ENCODE results near the gene LHX4. TPM values are rescaled to one million over a fixed set of nuclear protein-coding genes. Genes with fewer than 3 reads are reported as not detected.

LHX4 gene
- total RNA-seq, 1 donor from 2014 or later = 0.96 TPM

- Mint-ChIP-seq H3K4me1 (no peaks in the 10 kb centered on the region), H3K9me3 (no peaks in the 10 kb centered on the region), H3K27me3 (ENCODE audit: low read depth) (peaks cover 34% of the 10 kb centered on the region), H3K36me3 (ENCODE audit: low read depth) (no peaks in the 10 kb centered on the region), H3K27ac (ENCODE audit: unreplicated experiment) (no peak overlapping the region), H3K4me3 (peak overlapping the region; percentile 34)
- no peak for DNase-seq (ENCODE audit: low read depth, low spot score)
- no peak for TF ChIP-seq CTCF (conservative IDR thresholded peaks at IDR 0.05)
These were observed 31.6 kb downstream of the LHX4 start for GRCh38 chr1:180261524-180262155.

GRCh38 chr1:180262628-180263488 lies 32.8 kb downstream of the LHX4 start:
- DNase-seq (ENCODE audit: low read depth, low spot score) = no peak
- Mint-ChIP-seq H3K4me1 (peaks cover 5% of the 10 kb centered on the region), H3K4me3 (no peak overlapping the region), H3K27me3 (ENCODE audit: low read depth) (peaks cover 27% of the 10 kb centered on the region), H3K36me3 (ENCODE audit: low read depth) (no peaks in the 10 kb centered on the region), H3K9me3 (no peaks in the 10 kb centered on the region), H3K27ac (ENCODE audit: unreplicated experiment) (no peak overlapping the region)
- TF ChIP-seq CTCF (conservative IDR thresholded peaks at IDR 0.05) = no peak

- no peak overlapping the region for H3K27ac Mint-ChIP-seq (ENCODE audit: unreplicated experiment)
- DNase-seq (ENCODE audit: low read depth, low spot score) = no peak
- TF ChIP-seq CTCF (conservative IDR thresholded peaks at IDR 0.05) = no peak
These were observed 34.5 kb downstream of the LHX4 start for GRCh38 chr1:180264595-180264994.

GRCh38 chr1:180265201-180265600 lies 35.1 kb downstream of the LHX4 start:
- no peak for DNase-seq (ENCODE audit: low read depth, low spot score)
- TF ChIP-seq CTCF (conservative IDR thresholded peaks at IDR 0.05) = no peak
- peaks cover 18% of the 10 kb centered on the region for H3K27me3 Mint-ChIP-seq (ENCODE audit: low read depth)
- no peaks in the 10 kb centered on the region for H3K9me3 Mint-ChIP-seq
- H3K4me1 Mint-ChIP-seq = peaks cover 19% of the 10 kb centered on the region
- H3K36me3 Mint-ChIP-seq (ENCODE audit: low read depth) = no peaks in the 10 kb centered on the region
- H3K4me3 Mint-ChIP-seq = no peak overlapping the region
- no peak overlapping the region for H3K27ac Mint-ChIP-seq (ENCODE audit: unreplicated experiment)

More at GRCh38 chr1:180264595-180264994, 34.5 kb downstream of the LHX4 start:
- no peaks in the 10 kb centered on the region for H3K9me3 Mint-ChIP-seq
- H3K4me3 Mint-ChIP-seq = no peak overlapping the region
- H3K36me3 Mint-ChIP-seq (ENCODE audit: low read depth) = no peaks in the 10 kb centered on the region
- peaks cover 19% of the 10 kb centered on the region for H3K4me1 Mint-ChIP-seq
- peaks cover 22% of the 10 kb centered on the region for H3K27me3 Mint-ChIP-seq (ENCODE audit: low read depth)

- peaks cover 3% of the 10 kb centered on the region for H3K36me3 Mint-ChIP-seq (ENCODE audit: low read depth)
- peak overlapping the region; percentile 78 for H3K27ac Mint-ChIP-seq (ENCODE audit: unreplicated experiment)
These were observed 35.8 kb downstream of the LHX4 start for GRCh38 chr1:180265871-180266270.

More at GRCh38 chr1:180265871-180266270, 35.8 kb downstream of the LHX4 start:
- DNase-seq (ENCODE audit: low read depth, low spot score) = no peak
- TF ChIP-seq CTCF (conservative IDR thresholded peaks at IDR 0.05) = no peak
- H3K4me1 Mint-ChIP-seq = peaks cover 19% of the 10 kb centered on the region
- H3K27me3 Mint-ChIP-seq (ENCODE audit: low read depth) = peaks cover 15% of the 10 kb centered on the region
- no peaks in the 10 kb centered on the region for H3K9me3 Mint-ChIP-seq
- no peak overlapping the region for H3K4me3 Mint-ChIP-seq
